ENCODE data around the gene FKRP. TPM values are rescaled to one million over a fixed set of nuclear protein-coding genes. Genes with fewer than 3 reads are reported as not detected.
"Not testable (repeated sequence)": the region's sequence is repeated elsewhere in the genome, so short reads cannot be mapped to it uniquely, and the experiment has no call there.

Gene FKRP
- total RNA-seq, 2 experiments from 2014 or later: 15.5 to 18.9 TPM

DNA sequence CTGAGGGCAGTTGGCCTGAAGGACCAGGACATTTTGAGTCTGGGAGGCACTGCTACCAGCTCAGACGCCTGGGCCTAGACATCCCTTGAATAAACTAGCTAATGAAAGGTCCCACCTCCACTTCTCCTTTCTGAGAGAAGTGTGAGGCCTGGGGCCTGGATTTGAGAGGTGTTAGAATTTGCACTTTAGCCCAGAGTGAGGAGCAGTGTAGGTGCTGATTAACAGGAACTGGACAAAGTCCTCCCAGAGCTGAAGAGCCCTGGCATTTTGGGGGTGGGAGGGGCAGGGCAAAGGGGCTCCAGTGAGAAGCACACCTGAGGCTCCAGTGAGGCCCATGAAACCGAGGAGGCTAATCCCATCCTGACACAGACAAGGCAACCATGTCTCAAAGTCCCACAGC lies 57.7 kb downstream of the FKRP start:
- Histone ChIP-seq H3K79me2 (ENCODE audit: insufficient read depth, low read depth, low read length) (no peaks in the 10 kb centered on the region), H3K36me3 (ENCODE audit: insufficient read depth, low read length) (no peaks in the 10 kb centered on the region), H3K4me2 (ENCODE audit: low read length) (no peak overlapping the region), H4K20me1 (ENCODE audit: insufficient read depth, low read length) (no peaks in the 10 kb centered on the region), H3K27ac (ENCODE audit: low read depth, low read length, poor library complexity, severe bottlenecking) (no peak overlapping the region), H3K4me3 (ENCODE audit: low read depth, low read length, poor library complexity, severe bottlenecking) (no peak overlapping the region), H3K9me3 (ENCODE audit: low read length) (no peaks in the 10 kb centered on the region), H3K9me2 (ENCODE audit: insufficient read depth, low read length) (no peaks in the 10 kb centered on the region), H3K4me1 (ENCODE audit: insufficient read depth, low read length, poor library complexity, severe bottlenecking) (no peaks in the 10 kb centered on the region), H2AFZ (ENCODE audit: low read length) (no peak overlapping the region)
- intact Hi-C loops (cut with micrococcal nuclease; ENCODE audit: unreplicated experiment): no loop called here
- DNase-seq (ENCODE audit: low spot score): no peak
- TF ChIP-seq, protein P1, sequence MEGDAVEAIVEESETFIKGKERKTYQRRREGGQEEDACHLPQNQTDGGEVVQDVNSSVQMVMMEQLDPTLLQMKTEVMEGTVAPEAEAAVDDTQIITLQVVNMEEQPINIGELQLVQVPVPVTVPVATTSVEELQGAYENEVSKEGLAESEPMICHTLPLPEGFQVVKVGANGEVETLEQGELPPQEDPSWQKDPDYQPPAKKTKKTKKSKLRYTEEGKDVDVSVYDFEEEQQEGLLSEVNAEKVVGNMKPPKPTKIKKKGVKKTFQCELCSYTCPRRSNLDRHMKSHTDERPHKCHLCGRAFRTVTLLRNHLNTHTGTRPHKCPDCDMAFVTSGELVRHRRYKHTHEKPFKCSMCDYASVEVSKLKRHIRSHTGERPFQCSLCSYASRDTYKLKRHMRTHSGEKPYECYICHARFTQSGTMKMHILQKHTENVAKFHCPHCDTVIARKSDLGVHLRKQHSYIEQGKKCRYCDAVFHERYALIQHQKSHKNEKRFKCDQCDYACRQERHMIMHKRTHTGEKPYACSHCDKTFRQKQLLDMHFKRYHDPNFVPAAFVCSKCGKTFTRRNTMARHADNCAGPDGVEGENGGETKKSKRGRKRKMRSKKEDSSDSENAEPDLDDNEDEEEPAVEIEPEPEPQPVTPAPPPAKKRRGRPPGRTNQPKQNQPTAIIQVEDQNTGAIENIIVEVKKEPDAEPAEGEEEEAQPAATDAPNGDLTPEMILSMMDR (conservative IDR thresholded peaks at IDR 0.05; ENCODE audit: low read length): no peak
- no peak for TF ChIP-seq EZH2phosphoT487 (IDR thresholded peaks at IDR 0.05; ENCODE audit: borderline replicate concordance, low read depth, low read length)
- ChIA-PET POLR2A (interaction anchor here (0.7 kb wide), 1 partner anchor 204 kb away, joined by 3 read pairs; no protein-coding TSS in a partner anchor), CTCF (ENCODE audit: unreplicated experiment) (no interaction called here)
- no TSS peak for BruUV-seq (replicated peaks)

DNA sequence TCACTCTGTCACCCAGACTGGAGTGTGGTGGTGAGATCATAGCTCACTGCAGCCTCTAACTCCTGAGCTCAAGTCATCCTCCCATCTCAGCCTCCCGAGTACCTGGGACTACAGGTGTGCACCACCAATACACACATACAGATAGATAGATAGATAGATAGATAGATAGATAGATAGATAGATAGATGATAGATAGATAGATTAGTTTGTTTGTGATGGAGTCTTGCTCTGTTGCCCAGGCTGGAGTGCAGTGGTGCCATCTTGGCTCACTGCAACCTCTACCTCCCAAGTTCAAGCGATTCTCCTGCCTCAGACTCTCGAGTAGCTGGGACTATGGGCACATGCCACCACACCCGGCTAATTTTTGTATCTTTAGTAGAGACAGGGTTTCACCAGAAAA lies 58.6 kb downstream of the FKRP start:
- H3K4me3 ChIP-seq (ENCODE audit: low read depth, low read length, poor library complexity, severe bottlenecking); H3K9me2 ChIP-seq (ENCODE audit: insufficient read depth, low read length); H2AFZ ChIP-seq (ENCODE audit: low read length); CTCF ChIA-PET (ENCODE audit: unreplicated experiment); H3K4me1 ChIP-seq (ENCODE audit: insufficient read depth, low read length, poor library complexity, severe bottlenecking); H3K27ac ChIP-seq (ENCODE audit: low read depth, low read length, poor library complexity, severe bottlenecking); DNase-seq (ENCODE audit: low spot score); intact Hi-C loops (cut with micrococcal nuclease; ENCODE audit: unreplicated experiment); BruUV-seq (replicated peaks); H3K4me2 ChIP-seq (ENCODE audit: low read length); H3K36me3 ChIP-seq (ENCODE audit: insufficient read depth, low read length); H4K20me1 ChIP-seq (ENCODE audit: insufficient read depth, low read length); H3K9me3 ChIP-seq (ENCODE audit: low read length); H3K79me2 ChIP-seq (ENCODE audit: insufficient read depth, low read depth, low read length): not testable (repeated sequence)
- POLR2A ChIA-PET: interaction anchor here (1.0 kb wide), 1 partner anchor 20 kb away, joined by 3 read pairs; no protein-coding TSS in a partner anchor

DNA sequence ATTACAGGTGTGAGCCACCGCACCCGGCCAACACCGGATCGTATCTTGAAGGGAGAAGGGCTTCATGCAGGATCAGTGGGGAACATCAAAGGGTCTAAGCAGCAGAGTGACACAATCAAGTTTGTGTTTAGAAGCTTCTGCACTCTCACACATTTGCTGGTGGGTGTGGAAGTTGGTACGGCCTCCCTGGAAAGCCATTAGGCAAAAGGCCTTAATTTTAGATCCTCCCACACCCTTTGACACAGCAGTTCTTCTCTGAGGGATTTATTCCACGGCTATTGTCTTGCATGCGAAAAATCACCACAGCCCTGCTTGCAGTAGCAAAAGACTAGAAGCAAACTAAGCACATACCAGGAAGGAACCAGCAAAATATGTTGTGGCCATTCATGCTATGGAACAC lies 60.8 kb downstream of the FKRP start:
- BruUV-seq (replicated peaks): no TSS peak
- TF ChIP-seq, protein P1 (conservative IDR thresholded peaks at IDR 0.05; ENCODE audit: low read length): no peak
- H3K4me1 ChIP-seq (ENCODE audit: insufficient read depth, low read length, poor library complexity, severe bottlenecking): no peaks in the 10 kb centered on the region
- H2AFZ ChIP-seq (ENCODE audit: low read length): no peak overlapping the region
- ChIA-PET CTCF (ENCODE audit: unreplicated experiment) (no interaction called here), POLR2A (no interaction called here)
- no peaks in the 10 kb centered on the region for H3K79me2 ChIP-seq (ENCODE audit: insufficient read depth, low read depth, low read length)
- no peak overlapping the region for H3K4me3 ChIP-seq (ENCODE audit: low read depth, low read length, poor library complexity, severe bottlenecking)
- H4K20me1 ChIP-seq (ENCODE audit: insufficient read depth, low read length): no peaks in the 10 kb centered on the region
- no peak overlapping the region for H3K4me2 ChIP-seq (ENCODE audit: low read length)
- no peaks in the 10 kb centered on the region for H3K9me3 ChIP-seq (ENCODE audit: low read length)
- intact Hi-C loops (cut with micrococcal nuclease; ENCODE audit: unreplicated experiment): no loop called here
- no peak overlapping the region for H3K27ac ChIP-seq (ENCODE audit: low read depth, low read length, poor library complexity, severe bottlenecking)
- H3K9me2 ChIP-seq (ENCODE audit: insufficient read depth, low read length): no peaks in the 10 kb centered on the region
- H3K36me3 ChIP-seq (ENCODE audit: insufficient read depth, low read length): no peaks in the 10 kb centered on the region
- DNase-seq (ENCODE audit: low spot score): no peak

Small RNA genes lying within 50 kb of the gene (microRNA-seq; reads per million reads assigned to microRNA genes)
- 4.5 reads per million for gene MIR320E (ENCODE audit: borderline replicate concordance)

Small RNA genes lying within 50 kb of the gene (small RNA-seq; reads per million reads assigned to genes)
- gene MIR320E (not detected), gene RF00019 (not detected)

Other genes starting within 250 kb of the FKRP start
- gene CALM3, start 144.7 kb upstream of the FKRP start, total RNA-seq (2014; rRNA removed; shearing (Covaris generic)): 175 and 205 TPM in 2 replicates
- 198 and 246 TPM in 2 replicates for gene CALM3, start 144.7 kb upstream of the FKRP start, total RNA-seq (2022)
- 0.25 and 0.26 TPM in 2 replicates for gene PTGIR, start 121.0 kb upstream of the FKRP start, total RNA-seq (2014; rRNA removed; shearing (Covaris generic))
- gene PTGIR, start 121.0 kb upstream of the FKRP start, total RNA-seq (2022): not detected in 2 replicates
- not detected in 2 replicates for gene GNG8, start 109.9 kb upstream of the FKRP start, total RNA-seq (2014; rRNA removed; shearing (Covaris generic))
- not detected in 2 replicates for gene GNG8, start 109.9 kb upstream of the FKRP start, total RNA-seq (2022)
- 0.10 and 0.44 TPM in 2 replicates for gene DACT3, start 84.9 kb upstream of the FKRP start, total RNA-seq (2014; rRNA removed; shearing (Covaris generic))
- not detected in 2 replicates for gene DACT3, start 84.9 kb upstream of the FKRP start, total RNA-seq (2022)
- gene PRKD2, start 28.9 kb upstream of the FKRP start, total RNA-seq (2014; rRNA removed; shearing (Covaris generic)): 30.5 and 34.3 TPM in 2 replicates
- gene PRKD2, start 28.9 kb upstream of the FKRP start, total RNA-seq (2022): 89.2 and 101 TPM in 2 replicates
- 77.8 and 115 TPM in 2 replicates for gene STRN4, start 393 bp downstream of the FKRP start, total RNA-seq (2014; rRNA removed; shearing (Covaris generic))
- gene STRN4, start 393 bp downstream of the FKRP start, total RNA-seq (2022): 68.0 and 77.3 TPM in 2 replicates
- 111 and 145 TPM in 2 replicates for gene SLC1A5, start 42.5 kb downstream of the FKRP start, total RNA-seq (2014; rRNA removed; shearing (Covaris generic))
- gene SLC1A5, start 42.5 kb downstream of the FKRP start, total RNA-seq (2022): 161 and 167 TPM in 2 replicates
- gene AP2S1, start 104.8 kb downstream of the FKRP start, total RNA-seq (2014; rRNA removed; shearing (Covaris generic)): 105 and 110 TPM in 2 replicates
- gene AP2S1, start 104.8 kb downstream of the FKRP start, total RNA-seq (2022): 79.3 and 88.2 TPM in 2 replicates
- 22.5 and 26.5 TPM in 2 replicates for gene ARHGAP35, start 114.9 kb downstream of the FKRP start, total RNA-seq (2014; rRNA removed; shearing (Covaris generic))
- gene ARHGAP35, start 114.9 kb downstream of the FKRP start, total RNA-seq (2022): 42.2 and 44.4 TPM in 2 replicates